GM12878 (cell line): ENCODE results near the gene CAPN7. TPM values are rescaled to one million over a fixed set of nuclear protein-coding genes. Genes with fewer than 3 reads are reported as not detected.
"Not testable (repeated sequence)": the region's sequence is repeated elsewhere in the genome, so short reads cannot be mapped to it uniquely, and the experiment has no call there.

Source experiments
- ATAC-seq: fragments of 200-7000 bp; cut with Tn5 transposase; 3 replicates; pipeline ENCODE4 v1.9.1; 2020; ENCODE audit warnings: mild to moderate bottlenecking, moderate library complexity
- BruUV-seq: library from RNA; stranded (reverse); fragments of 400-500 nt; replicated peaks from 2 replicates; lab custom pipeline; 2021; lab: Mats Ljungman, UMichigan
- CTCF ChIA-PET: fragments of 300-600 bp; sonication (Branson Sonifier 250); formaldehyde crosslinking; extraction: SDS; loops from one replicate; lab custom pipeline; 2021; ENCODE audit warnings: inconsistent platforms; lab: Yijun Ruan, JAX
- POLR2A ChIA-PET: fragments of 350-600 bp; formaldehyde crosslinking; extraction: SDS; loops from one replicate; lab custom pipeline; 2021; ENCODE audit warnings: inconsistent platforms; lab: Charles Lee
- RAD21 ChIA-PET: fragments of 300-600 bp; sonication (Branson Sonifier 250); formaldehyde crosslinking; loops from one replicate; lab custom pipeline; 2023; ENCODE audit warnings: antibody characterized with exemption; ENCODE audit not compliant: unreplicated experiment; lab: Charles Lee
- SMC1A ChIA-PET: fragments of 300-600 bp; sonication (Branson Sonifier 250); formaldehyde crosslinking; loops from one replicate; lab custom pipeline; 2023; ENCODE audit not compliant: unreplicated experiment, uncharacterized antibody; lab: Charles Lee
- DNase-seq: peaks from one replicate; pipeline ENCODE4 v3.0.0-alpha.2; 2011; ENCODE audit warnings: low read depth, low spot score
- FAIRE-seq: peaks from 3 replicates; lab custom pipeline; 2011; peaks lifted over from hg19 to GRCh38; lab: Jason Lieb, UNC
- H2AFZ ChIP-seq: 2 replicates; pipeline ENCODE4 v1.6.0; 2011; ENCODE audit warnings: low read depth, low read length, control low read depth; ENCODE audit not compliant: control insufficient read depth
- H3K27ac ChIP-seq: 2 replicates; pipeline ENCODE4 v1.5.1; 2011; ENCODE audit warnings: control low read depth; ENCODE audit not compliant: control insufficient read depth, insufficient read depth
- H3K27me3 ChIP-seq, 2 experiments: replicated peaks in 1 of 2; 2 replicates each; pipeline versions ENCODE4 v1.6.0 to v1.6.1; 2011; ENCODE audit warnings: low read length in 1 of 2; ENCODE audit not compliant: control insufficient read depth in 2 of 2, insufficient read depth in 2 of 2
- H3K36me3 ChIP-seq, 2 experiments: 2 replicates each; pipeline ENCODE4 v1.5.1; 2011; ENCODE audit warnings: low read length in 1 of 2; ENCODE audit not compliant: control insufficient read depth in 2 of 2, insufficient read depth in 2 of 2
- H3K4me1 ChIP-seq: 2 replicates; pipeline ENCODE4 v1.6.1; 2011; ENCODE audit warnings: mild to moderate bottlenecking, low read length, moderate library complexity, mixed read lengths; ENCODE audit not compliant: control insufficient read depth, insufficient read depth
- H3K4me2 ChIP-seq: 2 replicates; pipeline ENCODE4 v1.6.0; 2011; ENCODE audit warnings: control low read depth; ENCODE audit not compliant: control insufficient read depth, insufficient read depth
- H3K4me3 ChIP-seq: fragments of 200-600 bp; sonication (generic); 2 replicates; pipeline ENCODE4 v1.5.1; 2016
- H3K79me2 ChIP-seq: 2 replicates; pipeline ENCODE4 v1.6.0; 2011; ENCODE audit warnings: low read length; ENCODE audit not compliant: control insufficient read depth, insufficient read depth
- H3K9ac ChIP-seq: 2 replicates; pipeline ENCODE4 v1.8.0; 2011; ENCODE audit warnings: low read length, control low read depth, mixed read lengths; ENCODE audit not compliant: control insufficient read depth, insufficient read depth
- H3K9me3 ChIP-seq: replicated peaks from 3 replicates; pipeline ENCODE4 v1.5.1; 2011; ENCODE audit warnings: mild to moderate bottlenecking, low read length; ENCODE audit not compliant: control insufficient read depth, insufficient read depth
- H4K20me1 ChIP-seq: 2 replicates; pipeline ENCODE4 v1.6.0; 2011; ENCODE audit not compliant: control insufficient read depth, insufficient read depth
- ATF3 ChIP-seq: IDR thresholded peaks from 2 replicates; pipeline ENCODE4 v1.6.1; 2011; ENCODE audit warnings: low read depth, mild to moderate bottlenecking, low read length, moderate library complexity, borderline replicate concordance; ENCODE audit errors: extremely low read depth
- BCL11A ChIP-seq: IDR thresholded peaks from 2 replicates; pipeline ENCODE4 v1.6.1; 2011; ENCODE audit warnings: low read depth, low read length
- BMI1 ChIP-seq: fragments of 450-650 bp; IDR thresholded peaks from 2 replicates; pipeline ENCODE4 v1.6.1; 2016; ENCODE audit warnings: mild to moderate bottlenecking, moderate library complexity, borderline replicate concordance
- CBFB ChIP-seq: IDR thresholded peaks from 2 replicates; pipeline ENCODE4 v1.6.1; 2016; ENCODE audit warnings: antibody characterized with exemption, low read depth
- DPF2 ChIP-seq: fragments of 450-650 bp; IDR thresholded peaks from 2 replicates; pipeline ENCODE4 v1.6.1; 2017; ENCODE audit warnings: mild to moderate bottlenecking
- E2F8 ChIP-seq: fragments of 450-650 bp; IDR thresholded peaks from 2 replicates; pipeline ENCODE4 v1.6.1; 2018; ENCODE audit warnings: mild to moderate bottlenecking, low read depth, moderate library complexity; ENCODE audit not compliant: partially characterized antibody
- JUND ChIP-seq: IDR thresholded peaks from 2 replicates; pipeline ENCODE4 v1.6.1; 2012; ENCODE audit warnings: low read depth, mild to moderate bottlenecking, low read length, improper control_type of control experiment, moderate library complexity
- KDM1A ChIP-seq: fragments of 200-600 bp; sonication (generic); IDR thresholded peaks from 2 replicates; pipeline ENCODE4 v1.6.1; 2016; ENCODE audit warnings: borderline replicate concordance
- MEF2B ChIP-seq: fragments of 450-650 bp; IDR thresholded peaks from 2 replicates; pipeline ENCODE4 v1.6.1; 2018; ENCODE audit warnings: mild to moderate bottlenecking, moderate library complexity; ENCODE audit not compliant: partially characterized antibody, poor library complexity, severe bottlenecking
- PAX8 ChIP-seq: fragments of 450-650 bp; IDR thresholded peaks from 2 replicates; pipeline ENCODE4 v1.6.1; 2017; ENCODE audit warnings: mild to moderate bottlenecking, moderate library complexity
- RUNX3 ChIP-seq: IDR thresholded peaks from 2 replicates; pipeline ENCODE4 v1.6.1; 2012; ENCODE audit warnings: low read length, inconsistent platforms
- TCF12 ChIP-seq: IDR thresholded peaks from 2 replicates; pipeline ENCODE4 v1.6.1; 2011; ENCODE audit warnings: low read depth, mild to moderate bottlenecking, low read length
- YY1 ChIP-seq: IDR thresholded peaks from 2 replicates; pipeline ENCODE4 v1.6.1; 2011; ENCODE audit warnings: low read depth, mild to moderate bottlenecking, low read length
- ZBED1 ChIP-seq: IDR thresholded peaks from 2 replicates; pipeline ENCODE4 v1.6.1; 2016; ENCODE audit warnings: borderline replicate concordance
- ZZZ3 ChIP-seq: IDR thresholded peaks from 2 replicates; pipeline ENCODE4 v1.6.1; 2011; ENCODE audit warnings: low read depth; ENCODE audit not compliant: control insufficient read depth, insufficient read length
- WGBS: methylation state at CpG from one replicate; pipeline ENCODE4 v1.1.6; 2016; ENCODE audit warnings: low lambda C conversion rate; ENCODE audit not compliant: insufficient replicate concordance, insufficient coverage; ENCODE audit errors: missing lambda C conversion rate; 5-methylcytosine and 5-hydroxymethylcytosine counted together
- in situ Hi-C: fragments of 300-500 bp; cut with MboI; formaldehyde crosslinking; loops from 9 replicates; pipeline ENCODE4 v1.14.3; 2018; ENCODE audit warnings: mixed read lengths
- intact Hi-C: fragments of 100-400 bp; cut with micrococcal nuclease; formaldehyde crosslinking; loops from one replicate; pipeline ENCODE4 v1.14.2; 2022; ENCODE audit not compliant: unreplicated experiment
- polyA plus RNA-seq, 11 experiments: library from polyadenylated mRNA; depleted of rRNA in 4 of 11; unstranded in 6 of 11; stranded (reverse) in 5 of 11; fragments of >200 nt; fragmentation: Nextera tagmentation in 4 of 11; fragmentation: Illumina TruSeq in 1 of 11; extraction: Ambion mirVana in 4 of 11; extraction: Trizol in 1 of 11; gene quantifications; 1 replicate in 1 of 11; 2 replicates in 10 of 11; pipeline versions ENCODE4 v1.2.1 to v1.2.3, GENCODE V29; 2011 to 2016; ENCODE audit warnings: inconsistent platforms in 2 of 11, missing spikeins in 2 of 11, low read depth in 1 of 11
- total RNA-seq, 4 experiments: library from RNA; depleted of rRNA in 3 of 4; stranded (reverse); fragments of >200 nt in 3 of 4; fragmentation: Illumina TruSeq in 1 of 4; extraction: Trizol in 1 of 4; gene quantifications; 2 replicates each; pipeline versions ENCODE4 v1.2.1 to v1.2.3, GENCODE V29; 2013 to 2021

CAPN7 gene
- total and polyA plus RNA-seq, 10 of the 15 experiments (the other 5 are each of a cell fraction or from before 2014, with no cell fraction given): 5.3 to 27.0 (median 18.2) TPM

GRCh38 chr3:15161133-15161532 is 44.9 kb upstream of the CAPN7 start (continued):
- TF ChIP-seq CBFB: no peak
- TF ChIP-seq YY1: no peak
- TF ChIP-seq ZZZ3: no peak
- TF ChIP-seq TCF12: no peak
- no peak for TF ChIP-seq ZBED1
- no peak for TF ChIP-seq MEF2B

DNA sequence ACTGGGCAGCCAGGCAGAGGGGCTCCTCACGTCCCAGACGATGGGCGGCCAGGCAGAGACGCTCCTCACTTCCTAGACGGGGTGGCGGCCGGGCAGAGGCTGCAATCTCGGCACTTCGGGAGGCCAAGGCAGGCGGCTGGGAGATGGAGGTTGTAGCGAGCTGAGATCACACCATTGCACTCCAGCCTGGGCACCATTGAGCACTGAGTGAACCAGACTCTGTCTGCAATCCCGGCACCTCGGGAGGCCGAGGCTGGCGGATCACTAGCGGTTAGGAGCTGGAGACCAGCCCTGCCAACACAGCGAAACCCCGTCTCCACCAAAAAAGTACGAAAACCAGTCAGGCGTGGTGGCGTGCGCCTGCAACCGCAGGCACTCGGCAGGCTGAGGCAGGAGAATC is 42.4 kb upstream of the CAPN7 start:
- POLR2A ChIA-PET: not testable (repeated sequence)

DNA sequence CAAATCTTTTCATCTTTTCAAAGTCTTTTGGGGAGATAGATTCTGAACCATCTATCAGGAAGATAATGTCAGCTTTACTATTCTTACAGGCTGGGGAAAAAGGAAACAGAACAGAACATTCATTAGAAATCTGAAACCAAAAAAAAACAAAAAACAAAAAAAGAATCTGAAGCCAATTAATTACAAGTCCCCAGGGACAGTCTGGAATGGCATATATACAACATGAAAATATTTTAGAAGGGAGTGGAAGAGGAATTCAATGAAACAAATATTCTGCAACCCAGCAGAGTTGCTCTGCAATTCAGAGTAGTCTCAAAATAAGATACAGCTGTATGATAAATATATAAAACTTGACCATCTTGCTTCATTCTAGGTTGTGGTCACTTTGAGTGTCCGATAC is 41.7 kb upstream of the CAPN7 start:
- WGBS: 76% methylated on average over 1 of the region's 1 CpG
- no peak overlapping the region for H3K4me2 ChIP-seq
- no peaks in the 10 kb centered on the region for H3K36me3 ChIP-seq
- in situ Hi-C loops (no loop called here), intact Hi-C loops (no loop called here)
- SMC1A ChIA-PET: interaction anchor here (1.1 kb wide), 2 partner anchors 16 to 18 kb away, joined by 3 to 7 read pairs; no protein-coding TSS in a partner anchor
- DNase-seq (no peak), FAIRE-seq (no peak), ATAC-seq (no peak)
- POLR2A ChIA-PET: no interaction called here
- no peaks in the 10 kb centered on the region for H3K4me1 ChIP-seq
- no peak overlapping the region for H3K27ac ChIP-seq
- RAD21 ChIA-PET: no interaction called here
- no peaks in the 10 kb centered on the region for H3K79me2 ChIP-seq
- no peak overlapping the region for H3K9ac ChIP-seq
- no peaks in the 10 kb centered on the region for H3K9me3 ChIP-seq
- BruUV-seq: no TSS peak
- no peaks in the 10 kb centered on the region for H3K27me3 ChIP-seq
- no peaks in the 10 kb centered on the region for H4K20me1 ChIP-seq
- CTCF ChIA-PET: interaction anchor here (0.7 to 0.8 kb wide), 2 partner anchors 45 to 461 kb away, joined by 3 to 4 read pairs; no protein-coding TSS in a partner anchor
- H2AFZ ChIP-seq: no peak overlapping the region
- no peak overlapping the region for H3K4me3 ChIP-seq
- TF ChIP-seq JUND (no peak), E2F8 (no peak), PAX8 (no peak), DPF2 (no peak), KDM1A (no peak), ATF3 (no peak), BMI1 (no peak), BCL11A (no peak), CBFB (no peak), RUNX3 (no peak)

More for the DNA sequence above, 42.4 kb upstream of the CAPN7 start:
- H3K36me3 ChIP-seq, H3K4me3 ChIP-seq, FAIRE-seq, H3K4me1 ChIP-seq, ATAC-seq, SMC1A ChIA-PET, H3K79me2 ChIP-seq, H3K4me2 ChIP-seq, H3K27ac ChIP-seq, RAD21 ChIA-PET, BruUV-seq, H2AFZ ChIP-seq, H3K9me3 ChIP-seq, intact Hi-C loops, in situ Hi-C loops, H4K20me1 ChIP-seq, DNase-seq, CTCF ChIA-PET, H3K9ac ChIP-seq, H3K27me3 ChIP-seq: not testable (repeated sequence)
- WGBS: 82% methylated on average over 17 of the region's 24 CpGs
